HepG2 (cell line): ENCODE data around the gene PLLP.

ENCODE experiments used
- ATF7 ChIP-seq, 2 experiments: fragments of 450-650 bp in 1 of 2; sonication (generic) in 1 of 2; formaldehyde crosslinking in 1 of 2; IDR thresholded peaks; 2 replicates each; pipeline versions ENCODE4 v1.4.0 to v1.6.1; 2016 to 2020; ENCODE audit warnings: antibody characterized with exemption in 1 of 2, mild to moderate bottlenecking in 1 of 2, missing genetic modification reagents in 1 of 2
- CTCF ChIP-seq: sonication (generic); formaldehyde crosslinking; IDR thresholded peaks from 2 replicates; pipeline ENCODE4 v1.5.0; 2020; ENCODE audit warnings: mild to moderate bottlenecking, missing genetic modification reagents, moderate library complexity
- EHMT2 ChIP-seq: fragments of 200-600 bp; sonication (generic); IDR thresholded peaks from 2 replicates; pipeline ENCODE4 v1.7.0; 2017; ENCODE audit warnings: antibody characterized with exemption, low read depth, low read length, borderline replicate concordance
- GABPA ChIP-seq, 2 experiments: IDR thresholded peaks; 2 replicates each; pipeline ENCODE4 v1.6.1; 2011 to 2016; ENCODE audit warnings: low read depth in 2 of 2, low read length in 1 of 2, missing biosample characterization in 1 of 2, missing genetic modification characterization in 1 of 2
- JUND ChIP-seq: sonication (generic); formaldehyde crosslinking; IDR thresholded peaks from 2 replicates; pipeline ENCODE4 v1.8.0; 2022; ENCODE audit warnings: mild to moderate bottlenecking, missing genetic modification reagents
- NFIC ChIP-seq: IDR thresholded peaks from 2 replicates; pipeline ENCODE4 v1.6.1; 2012; ENCODE audit warnings: mild to moderate bottlenecking, low read length, inconsistent platforms
- RAD51 ChIP-seq: fragments of 450-650 bp; IDR thresholded peaks from 2 replicates; pipeline ENCODE4 v1.6.1; 2016; ENCODE audit warnings: borderline replicate concordance
- TAF1 ChIP-seq: sonication (generic); formaldehyde crosslinking; IDR thresholded peaks from 2 replicates; pipeline ENCODE4 v1.4.0; 2020; ENCODE audit warnings: missing genetic modification reagents
- ZBTB40 ChIP-seq, 2 experiments: fragments of 450-650 bp in 1 of 2; sonication (generic) in 1 of 2; formaldehyde crosslinking in 1 of 2; IDR thresholded peaks; 2 replicates each; pipeline versions ENCODE4 v1.6.1 to v1.8.0; 2016 to 2022; ENCODE audit warnings: antibody characterized with exemption in 1 of 2, mild to moderate bottlenecking in 1 of 2, missing genetic modification reagents in 1 of 2
- ZGPAT ChIP-seq: IDR thresholded peaks from 2 replicates; pipeline ENCODE4 v1.6.1; 2016; ENCODE audit warnings: mild to moderate bottlenecking
- ZMAT5 ChIP-seq: sonication (generic); formaldehyde crosslinking; IDR thresholded peaks from 2 replicates; pipeline ENCODE4 v1.5.0; 2020; ENCODE audit warnings: mild to moderate bottlenecking, low read depth, missing genetic modification reagents, borderline replicate concordance
- ZNF280D ChIP-seq: sonication (generic); formaldehyde crosslinking; IDR thresholded peaks from 2 replicates; pipeline ENCODE4 v1.5.1; 2020; ENCODE audit warnings: mild to moderate bottlenecking, missing genetic modification reagents

GRCh38 chr16:57307365-57307764, 22.9 kb upstream of the PLLP start:
- TF ChIP-seq ZMAT5 (CRISPR knock-in tag): no peak
- no peak for TF ChIP-seq ZBTB40 (IDR thresholded peaks at IDR 0.05)
- TF ChIP-seq ZBTB40 (CRISPR knock-in tag; IDR thresholded peaks at IDR 0.05): no peak
- no peak for TF ChIP-seq JUND (CRISPR knock-in tag)
- TF ChIP-seq ZNF280D: no peak
- no peak for TF ChIP-seq RAD51
- no peak for TF ChIP-seq GABPA (IDR thresholded peaks at IDR 0.05; ENCODE audit: low read depth, low read length)
- no peak for TF ChIP-seq GABPA (CRISPR knock-in tag; IDR thresholded peaks at IDR 0.05; ENCODE audit: low read depth)
- no peak for TF ChIP-seq CTCF
- TF ChIP-seq ZGPAT (CRISPR knock-in tag): no peak
- no peak for TF ChIP-seq EHMT2
- TF ChIP-seq ATF7 (IDR thresholded peaks at IDR 0.05): no peak
- TF ChIP-seq ATF7 (CRISPR knock-in tag; IDR thresholded peaks at IDR 0.05): no peak
- no peak for TF ChIP-seq TAF1 (CRISPR knock-in tag)
- TF ChIP-seq NFIC: no peak
